Left renal cortex interstitium (tissue), 4 donors: ENCODE results near the gene UGT1A8. TPM values are rescaled to one million over a fixed set of nuclear protein-coding genes. Genes with fewer than 3 reads are reported as not detected.
"Not testable (repeated sequence)": the region's sequence is repeated elsewhere in the genome, so short reads cannot be mapped to it uniquely, and the experiment has no call there.

Experiments
- DNase-seq, 4 donors: peaks; one replicate each; pipeline ENCODE4 v3.0.0-alpha.2; 2013; ENCODE audit warnings: low read depth in 4 of 4, low spot score in 2 of 4, missing footprints in 1 of 4
- polyA plus RNA-seq, 4 donors: library from polyadenylated mRNA; unstranded; fragments of 120-200 nt; gene quantifications; one replicate each; pipeline ENCODE4 v1.2.1, GENCODE V29; 2013; ENCODE audit not compliant: insufficient read length in 4 of 4

UGT1A8 gene
- polyA plus RNA-seq, 4 donors, result 0.06 TPM; not detected in 3

DNA sequence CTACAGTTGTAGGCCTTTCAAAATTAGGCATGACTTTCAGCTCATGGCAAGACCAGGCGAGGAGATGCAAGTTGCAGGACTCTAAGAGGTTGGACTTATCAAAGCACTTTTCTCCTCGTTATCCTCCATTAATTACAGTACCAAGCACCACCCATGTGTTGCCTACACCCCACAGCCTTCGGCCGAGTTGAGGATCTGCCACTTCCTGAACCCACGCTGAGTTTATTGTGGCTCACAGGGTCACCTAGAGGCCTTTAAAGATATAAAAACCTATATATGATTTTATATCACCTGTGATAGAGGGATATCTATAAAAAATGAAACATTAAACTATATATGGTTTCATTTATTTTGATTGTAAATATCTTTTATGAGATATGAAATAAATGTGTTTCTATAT lies 21.4 kb downstream of the UGT1A8 start:
- no peak for DNase-seq

- no peak for DNase-seq
These were observed 22.4 kb downstream of the UGT1A8 start for GRCh38 chr2:233639860-233640259.

- no peak for DNase-seq
These were observed 25.7 kb downstream of the UGT1A8 start for GRCh38 chr2:233643128-233643527.

DNA sequence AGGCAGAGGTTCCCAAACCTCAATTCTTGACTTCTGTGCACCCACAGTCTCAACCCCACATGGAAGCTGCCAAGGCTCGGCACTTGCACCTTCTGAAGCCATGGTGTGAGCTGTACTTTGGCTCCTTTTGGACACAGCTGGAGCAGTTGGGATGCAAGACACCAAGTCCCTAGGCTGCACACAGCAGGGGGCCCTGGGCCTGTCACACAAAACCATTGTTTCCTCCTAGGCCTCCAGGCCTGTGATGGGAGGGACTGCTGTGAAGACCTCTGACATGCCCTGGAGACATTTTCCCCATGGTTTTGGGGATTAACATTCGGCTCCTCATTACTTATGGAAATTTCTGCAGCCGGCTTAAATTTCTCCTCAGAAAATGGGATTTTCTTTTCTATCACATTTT lies 28.6 kb downstream of the UGT1A8 start:
- not testable (repeated sequence) for DNase-seq

DNA sequence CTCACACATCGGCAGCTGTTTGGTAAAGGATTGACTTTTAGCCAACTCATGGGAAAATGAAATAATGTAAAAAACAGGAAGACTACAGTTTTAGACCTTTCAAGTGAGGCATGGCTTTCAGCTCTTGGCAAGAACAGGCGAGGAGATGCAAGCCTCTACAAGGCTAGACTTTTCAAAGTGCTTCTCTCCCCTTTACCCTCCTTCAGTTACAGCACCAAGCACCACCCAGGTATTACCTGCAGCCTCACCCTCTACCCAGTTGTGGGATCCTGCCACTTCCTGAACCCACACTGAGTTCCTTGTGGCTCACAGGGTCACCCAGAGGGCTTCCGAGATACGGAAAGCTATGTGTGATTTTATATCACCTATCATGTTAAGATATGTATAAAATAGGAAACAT lies 33.5 kb downstream of the UGT1A8 start:
- DNase-seq, result no peak

- no peak for DNase-seq
These were observed 34.0 kb downstream of the UGT1A8 start for GRCh38 chr2:233651430-233651829.

DNA sequence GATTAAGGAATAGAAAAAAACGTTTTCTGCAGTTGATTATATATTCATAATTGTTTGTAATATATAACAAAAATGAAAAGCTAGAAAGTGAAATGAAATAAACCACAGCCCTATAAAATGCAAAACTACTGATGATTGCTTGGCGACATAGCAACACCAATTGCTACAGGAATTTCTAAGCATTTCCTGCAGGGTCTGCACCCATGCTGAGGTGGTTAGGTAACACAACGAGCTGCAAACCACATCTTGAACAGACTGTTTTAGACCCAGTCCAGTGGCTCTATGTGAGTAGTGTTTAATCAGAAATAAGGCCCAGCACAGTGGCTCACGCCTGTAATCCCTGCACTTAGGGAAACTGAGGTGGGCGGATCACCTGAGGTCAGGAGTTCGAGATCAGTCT lies 37.1 kb downstream of the UGT1A8 start:
- DNase-seq, result no peak

DNA sequence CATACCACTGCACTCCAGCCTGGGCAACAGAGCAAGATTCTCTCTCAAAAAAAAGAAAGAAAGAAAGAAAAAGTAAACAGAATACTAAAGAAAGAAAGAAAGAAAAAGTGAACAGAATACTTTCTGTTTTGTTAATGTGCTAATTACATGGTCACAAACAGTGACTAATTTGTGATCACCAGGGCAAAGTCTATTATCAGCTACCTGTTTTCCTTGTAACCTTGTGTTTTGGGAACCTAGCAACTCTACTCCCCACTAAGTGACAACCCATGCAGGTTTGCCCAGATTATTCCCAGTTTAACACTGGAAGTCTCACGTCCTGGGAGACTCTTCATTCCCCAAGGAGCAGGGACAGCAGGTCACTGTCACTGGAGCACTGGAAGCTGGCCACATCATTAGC lies 37.6 kb downstream of the UGT1A8 start:
- DNase-seq, result no peak

DNA sequence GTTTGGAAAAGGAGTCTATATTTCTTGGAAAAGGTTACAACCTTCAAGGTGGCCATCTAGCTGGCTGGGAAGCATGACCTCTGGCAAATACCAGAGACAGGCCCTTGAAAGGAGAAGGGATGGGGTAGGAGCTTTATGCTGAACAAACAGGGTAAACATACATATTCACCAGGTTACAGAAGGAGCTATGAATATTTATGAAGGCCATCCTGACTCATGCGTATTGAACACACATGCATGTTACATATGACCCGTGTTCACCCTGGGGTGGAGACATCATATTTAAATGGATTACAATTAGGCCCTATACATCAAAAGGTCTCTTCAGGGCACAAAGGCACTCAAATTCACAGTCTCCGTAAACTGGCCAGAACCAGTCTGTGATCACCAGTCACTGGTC lies 38.5 kb downstream of the UGT1A8 start:
- DNase-seq, result not testable (repeated sequence)

DNA sequence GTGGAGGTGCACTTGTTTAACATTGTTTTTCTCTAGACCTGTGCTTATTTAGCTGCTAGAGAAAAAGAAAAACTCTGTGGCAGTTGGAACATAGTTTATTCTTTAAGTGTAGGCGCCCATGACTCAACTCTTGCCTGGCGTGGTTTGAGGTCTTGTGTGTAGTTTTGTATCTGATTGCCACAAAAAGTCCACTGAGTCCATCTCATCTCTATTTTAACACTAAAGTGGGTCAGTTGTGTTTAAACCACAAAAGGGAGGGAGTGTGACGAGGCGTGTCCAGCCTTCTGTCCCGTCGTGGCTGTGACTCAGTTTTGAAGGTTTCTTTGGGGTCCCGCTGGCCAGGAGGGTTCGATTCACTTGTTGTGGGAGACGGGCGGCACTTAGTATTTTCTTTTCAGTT lies 39.0 kb downstream of the UGT1A8 start:
- DNase-seq, result no peak

DNA sequence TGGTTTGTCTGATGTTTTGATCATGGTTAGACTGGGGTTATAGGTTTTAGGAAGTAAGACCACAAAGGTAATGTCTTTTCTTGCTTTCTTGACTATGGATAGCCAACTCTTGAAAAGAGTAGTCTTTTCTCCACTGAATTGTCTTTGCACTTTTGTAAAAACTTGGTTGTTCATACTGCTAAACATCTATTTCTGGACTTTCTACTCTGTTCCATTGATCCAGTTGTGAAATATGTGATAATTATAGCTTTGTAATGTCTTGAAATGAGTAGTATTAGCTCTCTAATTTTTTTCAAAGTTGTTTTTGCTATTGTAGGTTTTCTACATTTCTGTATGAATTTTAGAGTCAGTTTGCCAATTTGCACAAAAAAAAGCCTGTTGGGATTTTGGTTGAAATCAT lies 41.2 kb downstream of the UGT1A8 start:
- no peak for DNase-seq

GRCh38 chr2:233663911-233664310 lies 46.5 kb downstream of the UGT1A8 start:
- DNase-seq, result no peak

DNA sequence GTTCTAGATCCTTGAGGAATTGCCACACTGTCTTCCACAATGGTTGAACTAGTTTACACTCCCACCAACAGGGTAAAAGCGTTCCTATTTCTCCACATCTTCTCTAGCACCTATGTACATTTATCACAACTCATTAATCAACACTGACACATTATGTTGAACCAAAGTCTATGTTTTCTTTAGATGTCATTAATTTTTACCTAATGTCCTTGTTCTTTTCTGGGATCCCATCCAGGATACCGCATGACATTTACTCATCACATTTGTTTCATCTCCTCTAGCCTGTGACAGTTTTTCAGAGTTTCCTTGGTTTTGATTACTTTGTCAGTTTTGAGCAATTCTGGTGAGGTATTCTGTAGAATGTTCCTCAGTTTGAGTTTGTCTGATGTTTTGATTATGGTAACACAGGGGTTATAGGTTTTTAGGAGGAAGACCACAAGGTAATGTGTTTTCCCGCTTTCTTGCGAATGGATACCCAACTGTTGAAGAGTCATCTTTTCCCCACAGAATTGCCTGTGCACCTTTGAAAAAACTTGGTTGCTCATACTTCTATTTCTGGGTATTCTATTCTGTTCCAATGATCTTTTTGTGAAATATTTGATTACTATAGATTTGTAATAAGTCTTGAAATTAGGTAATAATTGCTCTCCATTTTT lies 51.3 kb downstream of the UGT1A8 start:
- no peak for DNase-seq

GRCh38 chr2:233671290-233672161 lies 54.1 kb downstream of the UGT1A8 start, which contains the start of gene UGT1A9:
TSS of gene UGT1A9 (plus strand) at chr2:233671898. CDS start at chr2:233671935, 37 bp downstream.
- no peak for DNase-seq

DNA sequence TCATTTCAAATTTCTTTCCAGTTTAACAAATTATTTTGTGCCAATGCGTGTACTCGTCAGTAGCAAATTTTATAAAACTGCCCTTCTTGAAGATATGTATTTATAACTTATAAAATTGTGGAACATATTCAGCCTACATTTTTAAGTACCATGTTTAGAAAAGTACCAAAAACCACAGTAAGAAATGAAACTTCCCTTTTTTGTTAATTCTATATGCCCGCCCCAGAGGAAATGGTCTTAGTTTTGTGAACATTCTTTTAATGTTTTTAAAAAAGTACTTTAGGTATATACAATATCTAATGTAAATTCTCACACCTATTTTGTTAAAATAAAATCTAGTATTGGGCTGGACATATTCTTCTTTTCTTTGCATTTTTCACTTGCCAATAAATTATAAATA lies 55.5 kb downstream of the UGT1A8 start:
- no peak for DNase-seq

- DNase-seq, result no peak
These were observed 56.5 kb downstream of the UGT1A8 start for GRCh38 chr2:233673896-233674295.

DNA sequence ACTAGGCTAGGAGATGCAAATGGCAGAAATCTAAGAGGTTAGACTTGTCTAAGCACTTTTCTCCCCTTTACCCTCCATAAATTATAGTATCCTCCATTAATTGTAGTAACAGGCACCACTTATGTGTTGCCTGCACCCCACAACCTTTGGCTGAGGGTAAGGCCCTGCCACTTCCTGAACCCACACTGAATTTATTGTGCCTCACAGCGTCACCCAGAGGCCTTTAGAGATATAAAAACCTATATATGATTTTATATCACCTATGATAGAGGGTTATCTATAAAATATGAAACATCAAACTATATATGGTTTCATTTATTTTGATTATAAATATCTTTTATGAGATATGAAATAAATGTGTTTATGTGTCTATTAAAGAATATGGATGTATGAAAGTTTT lies 56.9 kb downstream of the UGT1A8 start:
- no peak for DNase-seq

- DNase-seq, result no peak
These were observed 57.6 kb downstream of the UGT1A8 start for GRCh38 chr2:233674995-233675394.

DNA sequence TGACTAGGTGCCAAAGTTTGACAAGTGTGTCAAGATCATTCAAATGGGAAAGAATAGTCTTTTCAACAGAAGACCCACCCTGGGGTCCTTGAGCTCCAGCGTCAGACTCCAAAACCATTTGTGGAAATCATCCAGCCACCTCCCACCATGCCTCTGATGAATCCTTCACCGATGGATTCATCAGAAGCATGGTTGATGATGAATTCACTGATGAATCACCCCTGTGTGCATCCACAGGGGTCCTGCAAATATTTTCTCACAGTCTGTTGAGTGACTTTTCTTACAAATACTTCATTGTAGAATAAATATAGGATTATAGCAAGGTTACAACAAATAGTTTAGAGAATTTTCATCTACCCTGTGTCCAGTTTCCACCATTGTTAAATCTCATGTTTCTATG lies 58.6 kb downstream of the UGT1A8 start:
- DNase-seq, result no peak

DNA sequence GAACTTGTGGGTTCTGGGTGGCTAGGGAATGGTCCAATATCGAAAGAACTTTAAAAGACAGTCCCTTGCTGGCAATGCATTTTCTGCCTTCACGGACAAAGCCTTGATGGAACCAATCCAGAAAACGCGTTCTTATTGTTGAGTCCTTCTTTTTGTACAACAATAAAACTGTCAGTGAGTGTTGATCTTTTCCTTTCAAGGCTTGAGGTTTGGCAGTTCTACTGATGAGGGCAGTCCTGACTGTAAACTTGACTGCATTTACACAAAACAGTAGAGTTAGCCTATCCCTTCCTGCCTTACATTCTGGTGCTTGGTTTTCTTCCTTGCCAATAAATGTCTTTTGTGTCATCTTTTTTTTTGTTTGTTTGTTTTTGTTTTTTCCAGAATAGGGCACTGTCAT lies 61.8 kb downstream of the UGT1A8 start:
- no peak for DNase-seq

GRCh38 chr2:233680361-233681045 lies 63.1 kb downstream of the UGT1A8 start:
- no peak for DNase-seq
